ENCODE measurements around the gene BAIAP2.

The BAIAP2 gene

GRCh38 chr17:81158688-81159590 is 124.0 kb downstream of the BAIAP2 start:
- TF ChIP-seq CTCF (conservative IDR thresholded peaks at IDR 0.05) = no peak
- TF ChIP-seq ZFX (IDR thresholded peaks at IDR 0.05) = no peak
- H3K27ac ChIP-seq = no peak overlapping the region

- TF ChIP-seq ZFX (IDR thresholded peaks at IDR 0.05) (no peak), CTCF (conservative IDR thresholded peaks at IDR 0.05) (no peak)
- no peak overlapping the region for H3K27ac ChIP-seq
These were observed 124.8 kb downstream of the BAIAP2 start for GRCh38 chr17:81159611-81160265.

- TF ChIP-seq ZFX (IDR thresholded peaks at IDR 0.05) (no peak), CTCF (conservative IDR thresholded peaks at IDR 0.05) (no peak)
- no peak overlapping the region for H3K27ac ChIP-seq
These were observed 125.4 kb downstream of the BAIAP2 start for GRCh38 chr17:81160306-81160705.

- TF ChIP-seq ZFX (IDR thresholded peaks at IDR 0.05) (no peak), CTCF (conservative IDR thresholded peaks at IDR 0.05) (no peak)
- no peak overlapping the region for H3K27ac ChIP-seq
These were observed 125.9 kb downstream of the BAIAP2 start for GRCh38 chr17:81160747-81161453.

GRCh38 chr17:81161536-81161935 is 126.6 kb downstream of the BAIAP2 start:
- no peak overlapping the region for H3K27ac ChIP-seq
- TF ChIP-seq CTCF (conservative IDR thresholded peaks at IDR 0.05) = no peak
- TF ChIP-seq ZFX (IDR thresholded peaks at IDR 0.05) = no peak

- TF ChIP-seq ZFX (IDR thresholded peaks at IDR 0.05) (no peak), CTCF (conservative IDR thresholded peaks at IDR 0.05) (no peak)
- no peak overlapping the region for H3K27ac ChIP-seq
These were observed 127.0 kb downstream of the BAIAP2 start for GRCh38 chr17:81161972-81162371.

- TF ChIP-seq CTCF (conservative IDR thresholded peaks at IDR 0.05) (no peak), ZFX (IDR thresholded peaks at IDR 0.05) (no peak)
- H3K27ac ChIP-seq = no peak overlapping the region
These were observed 127.5 kb downstream of the BAIAP2 start for GRCh38 chr17:81162491-81162890.

All from C4-2B (cell line).